IMR-90 (cell line): ENCODE measurements around the gene DUSP3. TPM values are rescaled to one million over a fixed set of nuclear protein-coding genes. Genes with fewer than 3 reads are reported as not detected.

ENCODE experiments used
- ATAC-seq: fragments of 200-7000 bp; cut with Tn5 transposase; 2 replicates; pipeline ENCODE4 v1.9.1; 2020; ENCODE audit warnings: low read depth, mild to moderate bottlenecking, moderate library complexity
- BruUV-seq: library from RNA; stranded (reverse); fragments of 400-500 nt; replicated peaks from 2 replicates; lab custom pipeline; 2021; lab: Mats Ljungman, UMichigan
- CTCF ChIA-PET: fragments of 300-600 bp; formaldehyde crosslinking; extraction: SDS; loops from one replicate; lab custom pipeline; 2021; ENCODE audit warnings: antibody characterized with exemption; lab: Yijun Ruan, JAX
- POLR2A ChIA-PET: fragments of 300-600 bp; sonication (Branson Sonifier 250); formaldehyde crosslinking; loops from one replicate; lab custom pipeline; 2022; ENCODE audit warnings: antibody characterized with exemption; ENCODE audit not compliant: unreplicated experiment; lab: Charles Lee
- DNase-seq: peaks from one replicate; pipeline ENCODE4 v3.0.0; 2013
- H2AFZ ChIP-seq: replicated peaks from 2 replicates; pipeline ENCODE3; 2013; ENCODE audit warnings: low read length, mild to moderate bottlenecking; ENCODE audit not compliant: poor library complexity
- H2AK5ac ChIP-seq: 2 replicates; pipeline ENCODE4 v1.6.1; 2013; ENCODE audit warnings: low read depth, low read length, inconsistent platforms
- H2AK9ac ChIP-seq: replicated peaks from 2 replicates; pipeline ENCODE3; 2013; ENCODE audit warnings: mild to moderate bottlenecking, low read depth, low read length, moderate library complexity; ENCODE audit not compliant: poor library complexity
- H2BK120ac ChIP-seq: 2 replicates; pipeline ENCODE4 v1.6.1; 2013; ENCODE audit warnings: low read depth, low read length, inconsistent platforms
- H2BK15ac ChIP-seq: 3 replicates; pipeline ENCODE4 v1.6.1; 2013; ENCODE audit warnings: low read depth, low read length, inconsistent platforms
- H2BK20ac ChIP-seq: 2 replicates; pipeline ENCODE4 v1.6.1; 2013; ENCODE audit warnings: low read depth, mild to moderate bottlenecking, inconsistent platforms, low read length, moderate library complexity
- H2BK5ac ChIP-seq: 2 replicates; pipeline ENCODE4 v1.6.1; 2013; ENCODE audit warnings: mild to moderate bottlenecking, low read depth, low read length, inconsistent platforms; ENCODE audit not compliant: poor library complexity, severe bottlenecking
- H3K14ac ChIP-seq: replicated peaks from 2 replicates; pipeline ENCODE4 v1.6.1; 2013; ENCODE audit warnings: low read depth, low read length, inconsistent platforms
- H3K18ac ChIP-seq: 2 replicates; pipeline ENCODE4 v1.6.1; 2013; ENCODE audit warnings: low read depth, low read length, control low read depth
- H3K23ac ChIP-seq: 2 replicates; pipeline ENCODE4 v1.6.1; 2013; ENCODE audit warnings: low read depth, low read length, inconsistent platforms
- H3K27ac ChIP-seq: 2 replicates; pipeline ENCODE4 v1.5.1; 2013; ENCODE audit warnings: mild to moderate bottlenecking, control low read depth, low read length; ENCODE audit not compliant: insufficient read depth
- H3K27me3 ChIP-seq: 2 replicates; pipeline ENCODE4 v1.6.1; 2013; ENCODE audit warnings: low read length; ENCODE audit not compliant: control insufficient read depth, insufficient read depth
- H3K36me3 ChIP-seq: 2 replicates; pipeline ENCODE4 v1.6.1; 2013; ENCODE audit warnings: low read length, mixed read lengths; ENCODE audit not compliant: control insufficient read depth, insufficient read depth
- H3K4ac ChIP-seq: 2 replicates; pipeline ENCODE4 v1.6.1; 2013; ENCODE audit warnings: low read depth, low read length, inconsistent platforms
- H3K4me1 ChIP-seq: 2 replicates; pipeline ENCODE4 v1.6.1; 2013; ENCODE audit warnings: low read length, mixed read lengths; ENCODE audit not compliant: control insufficient read depth, insufficient read depth
- H3K4me2 ChIP-seq: 2 replicates; pipeline ENCODE4 v1.6.1; 2013; ENCODE audit warnings: low read depth, mild to moderate bottlenecking, control low read depth, low read length, moderate library complexity
- H3K4me3 ChIP-seq: 2 replicates; pipeline ENCODE4 v1.5.1; 2013; ENCODE audit warnings: low read depth, mild to moderate bottlenecking, control low read depth, low read length, moderate library complexity; ENCODE audit not compliant: insufficient read depth
- H3K56ac ChIP-seq: 2 replicates; pipeline ENCODE4 v1.6.1; 2013; ENCODE audit warnings: low read length, inconsistent platforms; ENCODE audit not compliant: insufficient read depth; ENCODE audit errors: extremely low read depth
- H3K79me1 ChIP-seq, 2 experiments: 2 replicates each; pipeline ENCODE4 v1.6.1; 2013; ENCODE audit warnings: low read length in 2 of 2, inconsistent platforms in 1 of 2, low read depth in 1 of 2
- H3K9ac ChIP-seq: 2 replicates; pipeline ENCODE4 v1.6.1; 2013; ENCODE audit warnings: low read depth, low read length, control low read depth
- H3K9me1 ChIP-seq: 2 replicates; pipeline ENCODE4 v1.6.1; 2013; ENCODE audit warnings: low read length, inconsistent platforms; ENCODE audit not compliant: insufficient read depth
- H3K9me3 ChIP-seq: 2 replicates; pipeline ENCODE4 v1.6.1; 2013; ENCODE audit warnings: low read length; ENCODE audit not compliant: control insufficient read depth, insufficient read depth
- H4K20me1 ChIP-seq: 2 replicates; pipeline ENCODE4 v1.6.1; 2013; ENCODE audit warnings: low read length, inconsistent platforms; ENCODE audit not compliant: insufficient read depth
- H4K5ac ChIP-seq: 2 replicates; pipeline ENCODE4 v1.6.1; 2013; ENCODE audit warnings: mild to moderate bottlenecking, low read depth, low read length, control low read depth
- H4K8ac ChIP-seq, 2 experiments: 2 replicates each; pipeline ENCODE4 v1.6.1; 2013; ENCODE audit warnings: low read depth in 2 of 2, low read length in 2 of 2, control low read depth in 1 of 2, inconsistent platforms in 1 of 2
- H4K91ac ChIP-seq: 2 replicates; pipeline ENCODE4 v1.6.1; 2013; ENCODE audit warnings: low read depth, low read length, inconsistent platforms; ENCODE audit not compliant: insufficient read depth
- CEBPB ChIP-seq: IDR thresholded peaks from 2 replicates; pipeline ENCODE4 v1.6.1; 2012; ENCODE audit warnings: low read depth, low read length, improper control_type of control experiment
- CTCF ChIP-seq: conservative IDR thresholded peaks from 2 replicates; pipeline ENCODE4 v1.5.1; 2012; ENCODE audit warnings: mild to moderate bottlenecking, low read depth, low read length, improper control_type of control experiment
- ELK1 ChIP-seq: fragments of 150-350 bp; IDR thresholded peaks from 2 replicates; pipeline ENCODE4 v1.6.1; 2016; ENCODE audit warnings: low read depth, mild to moderate bottlenecking, low read length, moderate library complexity, borderline replicate concordance
- FOS ChIP-seq: fragments of 150-350 bp; IDR thresholded peaks from 2 replicates; pipeline ENCODE4 v1.6.1; 2016; ENCODE audit warnings: low read depth, low read length
- MAZ ChIP-seq: IDR thresholded peaks from 2 replicates; pipeline ENCODE4 v1.6.1; 2012; ENCODE audit warnings: low read depth, mild to moderate bottlenecking, low read length, improper control_type of control experiment, moderate library complexity, borderline replicate concordance
- MXI1 ChIP-seq: IDR thresholded peaks from 2 replicates; pipeline ENCODE4 v1.6.1; 2012; ENCODE audit warnings: low read depth, mild to moderate bottlenecking, low read length, moderate library complexity, borderline replicate concordance
- NFE2L2 ChIP-seq: fragments of 150-350 bp; IDR thresholded peaks from 2 replicates; pipeline ENCODE4 v1.6.1; 2016; ENCODE audit warnings: low read depth, mild to moderate bottlenecking, low read length
- POLR2A ChIP-seq: IDR thresholded peaks from 2 replicates; pipeline ENCODE4 v1.6.1; 2012; ENCODE audit warnings: mild to moderate bottlenecking, low read depth, low read length
- RAD21 ChIP-seq: IDR thresholded peaks from 2 replicates; pipeline ENCODE4 v1.6.1; 2012; ENCODE audit warnings: low read length, improper control_type of control experiment
- RCOR1 ChIP-seq: IDR thresholded peaks from 2 replicates; pipeline ENCODE4 v1.6.1; 2012; ENCODE audit warnings: mild to moderate bottlenecking, low read length, improper control_type of control experiment; ENCODE audit not compliant: insufficient replicate concordance
- RFX5 ChIP-seq: IDR thresholded peaks from 2 replicates; pipeline ENCODE4 v1.8.0; 2012; ENCODE audit warnings: low read depth, mild to moderate bottlenecking, low read length, moderate library complexity
- SMC3 ChIP-seq: fragments of 150-350 bp; IDR thresholded peaks from 2 replicates; pipeline ENCODE4 v1.6.1; 2016; ENCODE audit warnings: low read depth, mild to moderate bottlenecking, antibody characterized with exemption, low read length, moderate library complexity
- USF2 ChIP-seq: fragments of 150-350 bp; IDR thresholded peaks from 2 replicates; pipeline ENCODE4 v1.6.1; 2017; ENCODE audit warnings: mild to moderate bottlenecking, antibody characterized with exemption, low read length, low read depth
- WGBS, 2 experiments: methylation state at CpG; one replicate each; pipeline versions ENCODE4 v1.1.5 to v1.1.7; 2013; ENCODE audit warnings: missing lambda C conversion rate in 2 of 2; ENCODE audit not compliant: insufficient read length in 1 of 2; ENCODE audit errors: extremely low coverage in 2 of 2; 5-methylcytosine and 5-hydroxymethylcytosine counted together
- dilution Hi-C: fragments of 300-500 bp; cut with HindIII; formaldehyde crosslinking; loops from one replicate; pipeline ENCODE4 v1.14.3; 2018; ENCODE audit warnings: low sequenced_read_pairs; ENCODE audit not compliant: unreplicated experiment
- in situ Hi-C: fragments of 300-500 bp; cut with MboI; formaldehyde crosslinking; loops from 3 replicates; pipeline ENCODE4 v1.14.3; 2019; ENCODE audit warnings: low sequenced_read_pairs, inconsistent platforms, mixed read lengths
- intact Hi-C: fragments of 100-400 bp; cut with micrococcal nuclease; formaldehyde crosslinking; loops from 2 replicates; pipeline ENCODE4 v1.10.0; 2022
- polyA plus RNA-seq, 3 experiments: library from polyadenylated mRNA; depleted of rRNA; stranded (reverse); fragments of >200 nt; gene quantifications; 2 replicates each; pipeline ENCODE4 v1.2.3, GENCODE V29; 2012; ENCODE audit warnings: low replicate concordance in 1 of 3
- total RNA-seq: library from RNA; depleted of rRNA; stranded (reverse); fragments of >200 nt; gene quantifications from 2 replicates; pipeline ENCODE4 v1.2.3, GENCODE V29; 2012

The DUSP3 gene
- total and polyA plus RNA-seq, 2 of the 4 experiments (the other 2 are of a cell fraction) = 33.3 to 40.9 TPM

- Histone ChIP-seq H4K8ac (no peak overlapping the region), H2AK9ac (no peak overlapping the region), H4K91ac (no peak overlapping the region), H2AK5ac (no peak overlapping the region), H3K14ac (no peak overlapping the region), H3K9me3 (no peaks in the 10 kb centered on the region), H3K79me1 (no peaks in the 10 kb centered on the region), H2AFZ (no peak overlapping the region), H3K27ac (no peak overlapping the region), H2BK15ac (no peak overlapping the region), H3K9me1 (peaks cover 10% of the 10 kb centered on the region; the same call in 1 of the 2 replicates), H3K4ac (no peak overlapping the region), H3K56ac (no peak overlapping the region), H3K4me2 (no peak overlapping the region), H3K36me3 (no peaks in the 10 kb centered on the region), H3K9ac (no peak overlapping the region), H3K4me3 (no peak overlapping the region), H2BK20ac (no peak overlapping the region), H3K4me1 (peaks cover 5% of the 10 kb centered on the region), H3K18ac (no peak overlapping the region), H4K20me1 (no peaks in the 10 kb centered on the region), H3K23ac (no peak overlapping the region), H3K27me3 (no peaks in the 10 kb centered on the region), H4K5ac (no peak overlapping the region), H2BK120ac (no peak overlapping the region), H2BK5ac (no peak overlapping the region)
- in situ Hi-C loops (no loop called here), dilution Hi-C loops (no loop called here), intact Hi-C loops (no loop called here)
- no peak for TF ChIP-seq RCOR1
- no peak for TF ChIP-seq USF2
- TF ChIP-seq NFE2L2 = no peak
- TF ChIP-seq SMC3 = no peak
- no peak for TF ChIP-seq MXI1
- no peak for TF ChIP-seq RAD21
- TF ChIP-seq CEBPB = no peak
- TF ChIP-seq ELK1 = no peak
- TF ChIP-seq FOS = no peak
- no peak for TF ChIP-seq CTCF
- no peak for TF ChIP-seq POLR2A
- TF ChIP-seq MAZ = no peak
- no peak for TF ChIP-seq RFX5
- CTCF ChIA-PET = no interaction called here
- ATAC-seq = no peak
- WGBS, 2 experiments = 50% methylated on average over 1 of the region's 5 CpGs; no CpG with 5 or more reads in 1 of the 2 experiments
- DNase-seq = no peak
- POLR2A ChIA-PET = no interaction called here
- no TSS peak for BruUV-seq
Observed at GRCh38 chr17:43718544-43718943, 60.2 kb downstream of the DUSP3 start.
